Choroid plexus epithelial cell (primary cell): ENCODE measurements around the gene PCP4.

Experiments used
- DNase-seq: peaks from one replicate; pipeline ENCODE4 v3.0.0-alpha.2; 2010; ENCODE audit warnings: low read depth
- H3K4me3 ChIP-seq: 2 replicates; pipeline ENCODE4 v1.5.1; 2011; ENCODE audit warnings: low read depth, mild to moderate bottlenecking, control low read depth, low read length, moderate library complexity
- TF ChIP-seq, protein P1 (sequence below): conservative IDR thresholded peaks from 2 replicates; pipeline ENCODE4 v1.5.1; 2011; ENCODE audit warnings: low read depth, mild to moderate bottlenecking, control low read depth, inconsistent platforms, low read length, moderate library complexity

The PCP4 gene

DNA sequence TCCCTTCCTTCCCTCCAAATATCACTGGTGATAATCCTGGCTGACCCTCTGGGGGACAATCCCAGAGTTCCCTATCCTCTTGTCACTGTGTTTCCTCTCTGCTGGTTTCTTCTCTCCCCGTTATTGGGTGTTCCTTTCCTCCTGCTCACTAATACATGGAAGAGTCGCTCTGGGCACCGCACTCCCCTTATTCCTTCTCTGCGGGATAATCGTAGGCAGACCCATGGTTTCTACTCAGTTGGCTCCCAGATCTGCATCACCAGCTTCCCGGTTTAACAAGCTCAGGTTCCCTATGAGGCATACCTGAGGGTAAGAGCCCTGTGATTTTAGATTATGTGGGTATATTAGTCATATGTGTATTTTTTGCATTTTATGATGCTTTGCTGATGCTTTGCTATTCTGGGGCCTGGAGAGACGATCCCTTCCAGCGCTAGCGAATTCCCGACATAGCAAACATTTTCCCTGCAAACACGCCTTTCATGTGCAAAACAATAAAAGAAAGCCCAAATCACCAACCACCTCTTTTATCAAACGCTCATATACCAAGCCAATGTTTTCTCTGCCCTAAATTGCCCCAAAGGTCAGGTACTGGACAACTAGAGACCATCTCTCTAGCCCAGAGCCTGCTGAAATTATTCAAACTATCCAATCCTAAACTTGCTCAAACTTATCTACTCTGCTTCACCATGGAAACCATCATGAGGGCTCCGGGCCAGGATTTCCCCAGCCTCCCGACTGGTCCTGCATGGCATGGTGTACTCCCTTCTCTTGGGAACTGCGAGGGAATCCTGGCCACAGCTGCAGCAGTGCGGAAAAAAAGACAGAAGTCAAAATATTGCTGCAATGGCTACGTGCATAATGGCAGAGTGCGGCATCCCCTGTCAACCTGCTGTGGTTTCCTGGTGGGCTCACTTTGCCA, 84.2 kb downstream of the PCP4 start:
- no peak overlapping the region for H3K4me3 ChIP-seq
- TF ChIP-seq, protein P1, sequence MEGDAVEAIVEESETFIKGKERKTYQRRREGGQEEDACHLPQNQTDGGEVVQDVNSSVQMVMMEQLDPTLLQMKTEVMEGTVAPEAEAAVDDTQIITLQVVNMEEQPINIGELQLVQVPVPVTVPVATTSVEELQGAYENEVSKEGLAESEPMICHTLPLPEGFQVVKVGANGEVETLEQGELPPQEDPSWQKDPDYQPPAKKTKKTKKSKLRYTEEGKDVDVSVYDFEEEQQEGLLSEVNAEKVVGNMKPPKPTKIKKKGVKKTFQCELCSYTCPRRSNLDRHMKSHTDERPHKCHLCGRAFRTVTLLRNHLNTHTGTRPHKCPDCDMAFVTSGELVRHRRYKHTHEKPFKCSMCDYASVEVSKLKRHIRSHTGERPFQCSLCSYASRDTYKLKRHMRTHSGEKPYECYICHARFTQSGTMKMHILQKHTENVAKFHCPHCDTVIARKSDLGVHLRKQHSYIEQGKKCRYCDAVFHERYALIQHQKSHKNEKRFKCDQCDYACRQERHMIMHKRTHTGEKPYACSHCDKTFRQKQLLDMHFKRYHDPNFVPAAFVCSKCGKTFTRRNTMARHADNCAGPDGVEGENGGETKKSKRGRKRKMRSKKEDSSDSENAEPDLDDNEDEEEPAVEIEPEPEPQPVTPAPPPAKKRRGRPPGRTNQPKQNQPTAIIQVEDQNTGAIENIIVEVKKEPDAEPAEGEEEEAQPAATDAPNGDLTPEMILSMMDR = no peak
- no peak for DNase-seq

GRCh38 chr21:39952265-39952664, 85.0 kb downstream of the PCP4 start:
- no peak overlapping the region for H3K4me3 ChIP-seq
- no peak for DNase-seq
- TF ChIP-seq, protein P1 = no peak

- no peak overlapping the region for H3K4me3 ChIP-seq
- DNase-seq = no peak
- TF ChIP-seq, protein P1 = no peak
These were observed 87.3 kb downstream of the PCP4 start for GRCh38 chr21:39954570-39954969.

GRCh38 chr21:39955326-39955725, 88.1 kb downstream of the PCP4 start:
- no peak overlapping the region for H3K4me3 ChIP-seq
- TF ChIP-seq, protein P1 = no peak
- no peak for DNase-seq

DNA sequence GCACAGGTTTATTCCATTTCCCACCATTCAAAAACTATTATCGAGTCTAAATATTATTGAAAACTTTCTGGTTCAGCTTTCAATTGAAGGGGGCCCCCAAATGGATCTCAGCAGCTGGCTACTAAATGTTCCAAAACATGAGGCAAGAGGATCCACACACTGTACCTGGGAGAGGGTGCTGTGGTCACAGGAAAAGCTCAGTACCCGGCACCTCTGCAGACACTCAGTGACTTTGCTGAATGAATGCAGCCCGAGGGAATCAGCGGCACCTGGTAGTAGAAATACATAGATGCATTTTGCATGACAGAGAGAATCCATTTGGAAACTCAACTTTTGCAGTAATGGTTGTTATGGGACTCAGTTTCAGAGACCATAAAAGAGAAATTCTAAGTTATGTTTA, 89.3 kb downstream of the PCP4 start:
- TF ChIP-seq, protein P1 = no peak
- no peak for DNase-seq
- no peak overlapping the region for H3K4me3 ChIP-seq

DNA sequence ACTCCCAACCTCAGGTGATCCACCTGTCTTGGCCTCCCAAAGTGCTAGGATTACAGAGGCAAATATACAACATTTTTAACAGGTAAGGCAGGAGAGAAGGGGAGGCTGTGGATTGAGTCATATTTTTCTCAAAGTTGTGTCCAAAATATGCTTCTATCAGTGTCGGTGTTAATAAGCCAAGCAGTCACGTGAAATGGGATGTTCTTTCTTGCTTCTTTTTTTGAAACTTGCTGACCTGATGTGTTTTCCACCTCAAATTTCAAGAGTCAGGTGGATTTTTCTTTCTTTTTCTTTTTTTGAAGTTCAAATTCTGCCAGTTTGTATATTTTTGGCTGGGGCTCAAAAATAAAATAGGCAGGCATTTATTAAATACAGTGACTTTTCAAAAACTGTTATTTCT, 91.5 kb downstream of the PCP4 start:
- H3K4me3 ChIP-seq = no peak overlapping the region
- TF ChIP-seq, protein P1 = no peak
- no peak for DNase-seq

DNA sequence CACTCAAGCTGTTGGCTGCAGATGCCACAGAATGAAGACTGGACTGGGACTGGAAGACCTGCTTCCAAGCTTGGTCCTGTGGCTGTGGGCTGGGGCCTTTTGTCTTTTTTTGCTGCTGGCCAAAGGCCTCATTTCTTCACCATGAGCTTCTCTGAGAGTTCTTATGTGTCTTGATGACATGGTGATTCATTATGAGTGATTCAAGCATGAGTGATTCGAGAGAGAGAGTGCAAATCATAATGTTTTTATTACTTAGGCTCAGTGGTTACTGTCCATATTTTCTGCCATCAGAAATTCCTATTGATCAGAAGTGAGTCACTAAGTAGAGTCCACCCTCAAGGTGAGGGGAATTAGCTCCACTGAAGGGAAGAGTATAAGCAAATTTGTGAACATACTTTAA, 94.0 kb downstream of the PCP4 start:
- DNase-seq = no peak
- TF ChIP-seq, protein P1 = no peak
- no peak overlapping the region for H3K4me3 ChIP-seq
